NCI-H1105 (cell line): ENCODE data around the gene HS6ST3.
"Not testable (repeated sequence)": the region's sequence is repeated elsewhere in the genome, so short reads cannot be mapped to it uniquely, and the experiment has no call there.

ENCODE experiments used
- DNase-seq: peaks from one replicate; lab custom pipeline; 2025; lab: John Stamatoyannopoulos, UW

Gene HS6ST3

DNA sequence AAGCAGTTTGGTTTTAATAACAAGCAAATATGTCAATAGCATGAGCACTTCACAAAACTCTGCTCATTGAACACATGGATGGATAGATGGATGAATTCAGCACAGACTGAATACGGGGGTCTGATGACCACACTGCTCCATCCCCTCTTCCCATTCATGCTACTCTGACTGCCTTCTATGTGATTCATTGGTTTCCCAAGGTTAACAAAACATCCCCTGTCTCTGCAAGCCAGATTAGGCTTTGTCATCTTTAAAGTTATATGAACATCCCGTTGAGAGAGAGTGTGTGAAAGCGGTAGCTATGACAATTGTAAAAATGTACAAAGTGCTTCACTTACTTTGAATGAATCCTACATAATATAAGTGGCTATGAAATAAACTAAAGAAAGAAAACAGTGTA lies 651.9 kb downstream of the HS6ST3 start:
- no peak for DNase-seq

DNA sequence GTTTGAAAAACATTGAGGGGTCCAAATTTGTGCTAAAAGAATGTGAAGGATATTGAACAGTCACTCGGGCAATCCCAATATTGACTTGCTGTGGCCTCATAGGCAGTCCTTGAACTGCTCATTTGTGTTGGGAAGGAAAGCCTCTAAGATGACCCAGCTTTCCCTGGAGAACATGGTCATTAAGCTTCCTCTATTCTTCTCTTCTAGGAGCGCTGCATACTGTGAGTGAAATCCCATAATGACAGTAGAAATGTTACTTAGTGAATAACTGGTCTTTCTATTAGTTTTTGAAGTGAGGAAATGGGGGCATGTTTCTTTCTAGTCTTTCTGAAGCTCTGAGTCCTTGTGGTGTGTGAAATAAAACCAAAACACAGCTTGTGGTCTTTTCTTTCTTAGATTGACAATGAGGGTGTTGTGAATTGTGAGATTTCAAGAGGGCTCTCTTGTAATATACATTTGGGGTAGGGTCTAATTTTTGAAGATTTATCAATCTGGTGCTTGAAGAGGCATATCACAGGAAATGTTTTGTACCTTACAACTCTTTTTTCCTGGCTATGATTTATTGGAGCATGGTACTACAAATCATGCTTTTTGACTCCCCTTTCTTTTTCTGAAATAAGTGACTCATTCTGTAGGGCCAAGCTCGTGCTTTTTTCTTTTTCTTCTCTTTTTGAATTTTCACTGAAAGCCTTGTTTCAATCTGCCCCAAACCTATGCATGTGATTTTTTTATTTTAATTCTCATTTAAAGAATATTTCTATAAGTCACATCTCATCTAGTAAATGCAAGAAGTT lies 653.6 kb downstream of the HS6ST3 start:
- DNase-seq = no peak

DNA sequence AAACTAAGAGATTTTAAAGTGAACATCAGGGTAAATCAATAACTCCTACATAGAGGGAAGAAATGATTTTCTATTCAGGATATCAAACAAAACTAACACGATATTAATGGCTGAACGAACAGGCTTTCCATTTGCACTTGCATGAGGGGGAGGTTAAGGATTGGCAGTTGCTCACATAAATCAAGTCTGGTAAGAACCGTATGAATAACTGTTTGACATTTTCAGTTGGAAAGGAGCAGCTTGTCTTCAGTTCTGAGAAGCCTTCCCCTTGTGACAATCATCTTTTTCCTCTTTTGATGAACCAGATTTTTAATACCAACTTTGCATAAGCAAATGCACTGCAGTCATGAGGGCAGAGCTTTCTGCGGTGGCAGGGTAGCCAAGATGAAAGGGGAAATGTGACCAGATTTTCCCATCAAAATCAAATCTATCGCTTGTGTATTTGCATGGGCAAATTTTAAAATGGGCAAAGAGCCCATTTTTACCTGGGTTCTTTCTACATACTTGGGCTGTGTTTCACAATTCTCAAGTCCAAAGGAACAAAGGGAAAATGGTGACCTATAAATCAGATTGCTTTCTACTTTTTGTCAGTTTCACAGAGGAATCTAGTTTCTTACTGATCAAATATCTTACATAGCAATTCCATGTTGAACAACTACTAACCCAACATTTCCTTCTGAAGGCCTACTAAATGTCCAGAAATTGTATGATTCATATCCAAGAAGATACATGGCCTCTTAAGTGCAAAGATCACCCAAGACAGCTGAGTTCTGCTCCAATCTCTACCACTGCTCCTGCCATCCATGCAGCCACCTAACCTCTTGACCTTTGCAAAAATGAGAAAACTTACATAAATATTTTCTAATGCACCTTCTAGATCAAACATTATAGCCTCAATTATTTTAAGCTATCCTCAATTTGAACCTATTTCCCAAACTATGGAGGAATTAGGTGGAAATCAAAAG lies 654.7 kb downstream of the HS6ST3 start:
- no peak for DNase-seq

- no peak for DNase-seq
These were observed 657.0 kb downstream of the HS6ST3 start for GRCh38 chr13:96746886-96747285.

DNA sequence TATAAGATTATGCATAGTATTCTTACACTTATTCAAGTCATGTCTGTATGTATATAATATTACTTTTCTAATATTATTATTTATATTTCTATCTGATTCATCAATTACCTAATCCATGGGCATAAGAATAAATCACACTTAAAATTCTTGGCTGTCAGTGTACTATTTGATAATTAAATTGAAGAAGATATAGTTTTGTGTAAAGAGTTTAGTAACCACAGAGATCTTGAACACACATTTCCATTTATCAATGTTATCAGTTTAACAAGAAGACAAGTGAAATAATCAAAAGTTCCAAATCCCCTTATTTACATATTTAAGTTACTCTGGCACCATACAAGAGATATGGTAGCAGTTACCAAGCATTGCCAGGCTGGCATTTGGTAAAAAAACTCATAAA lies 659.9 kb downstream of the HS6ST3 start:
- DNase-seq = no peak

DNA sequence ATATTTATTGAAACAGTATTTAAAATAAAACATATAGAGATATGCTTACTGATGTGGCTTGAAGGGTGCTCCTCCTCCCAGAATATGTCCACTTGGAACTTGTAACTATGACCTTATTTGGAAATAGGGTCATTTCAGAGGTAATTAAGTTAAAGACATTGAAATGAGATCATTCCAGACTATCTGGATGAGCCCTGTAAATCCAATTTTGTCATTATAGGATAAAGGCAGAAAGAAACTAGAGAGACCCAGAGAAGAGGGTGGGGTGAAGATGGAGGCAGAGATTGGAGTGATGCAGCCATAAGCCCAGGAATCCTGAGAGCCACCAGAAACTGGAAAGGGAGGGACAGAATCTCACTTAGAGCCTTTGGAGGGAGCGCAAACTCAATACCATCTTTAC lies 661.2 kb downstream of the HS6ST3 start:
- no peak for DNase-seq

GRCh38 chr13:96762876-96763275 lies 673.0 kb downstream of the HS6ST3 start:
- no peak for DNase-seq

- DNase-seq = no peak
These were observed 676.4 kb downstream of the HS6ST3 start for GRCh38 chr13:96766306-96766705.

GRCh38 chr13:96768524-96768923 lies 678.6 kb downstream of the HS6ST3 start:
- DNase-seq = no peak

DNA sequence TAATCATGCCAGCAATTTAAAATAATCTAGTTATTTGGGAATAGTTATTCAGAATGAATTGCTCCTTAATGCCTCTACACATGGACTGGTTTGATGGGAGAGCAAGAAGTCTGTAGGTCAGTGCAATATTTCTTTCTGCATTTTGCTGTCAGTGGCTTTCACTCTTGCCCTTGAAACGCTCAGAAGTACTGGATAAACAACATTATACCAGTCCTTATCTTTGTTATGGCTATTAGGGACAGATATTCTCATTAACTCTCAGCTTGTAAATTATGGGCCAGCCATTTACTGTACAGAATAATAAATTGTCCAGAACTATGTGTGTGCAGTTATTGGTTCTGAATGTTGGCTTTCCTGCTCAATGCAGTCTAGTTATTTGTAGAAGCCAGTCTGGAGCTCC lies 680.0 kb downstream of the HS6ST3 start:
- DNase-seq = no peak

DNA sequence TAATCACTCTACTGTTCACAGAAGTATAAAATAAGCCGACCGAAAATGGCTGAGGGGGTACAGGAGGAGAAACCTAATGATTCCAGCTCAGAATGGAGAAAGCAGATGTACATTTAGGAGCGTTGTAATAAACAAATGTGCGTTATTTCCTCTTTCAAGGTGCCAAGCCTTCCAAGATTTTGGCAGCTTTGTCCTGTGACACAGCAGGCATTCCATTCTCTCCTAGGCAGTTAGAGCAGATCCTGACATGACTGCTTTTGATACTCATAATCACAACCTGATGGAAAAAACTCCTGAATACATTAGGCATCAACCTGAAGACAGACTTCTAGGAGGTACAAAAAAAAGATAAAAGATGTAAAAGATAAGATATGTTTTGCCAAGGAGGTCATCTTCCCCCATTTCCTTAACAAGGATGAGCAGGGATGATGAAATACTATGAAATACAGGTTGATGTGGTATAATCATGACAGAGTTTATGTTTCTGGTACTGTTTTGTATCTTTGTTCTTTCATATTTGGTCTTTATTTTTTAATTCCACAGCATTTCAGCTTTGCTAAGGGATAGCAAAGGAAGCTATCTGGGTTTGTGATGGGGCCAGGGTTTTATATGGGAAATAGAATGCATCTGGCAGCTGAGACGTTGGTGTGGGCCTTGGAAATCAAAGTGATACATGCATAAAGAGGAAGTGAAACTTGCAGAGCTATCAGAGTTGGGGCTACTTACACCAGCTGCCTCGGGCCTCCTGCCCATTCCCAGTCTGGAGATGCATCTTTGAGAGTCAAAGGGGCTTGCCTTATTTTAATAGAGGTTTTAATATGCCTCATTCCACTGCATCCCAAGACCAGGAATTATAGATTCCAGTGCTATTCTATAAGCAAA lies 681.8 kb downstream of the HS6ST3 start:
- no peak for DNase-seq

DNA sequence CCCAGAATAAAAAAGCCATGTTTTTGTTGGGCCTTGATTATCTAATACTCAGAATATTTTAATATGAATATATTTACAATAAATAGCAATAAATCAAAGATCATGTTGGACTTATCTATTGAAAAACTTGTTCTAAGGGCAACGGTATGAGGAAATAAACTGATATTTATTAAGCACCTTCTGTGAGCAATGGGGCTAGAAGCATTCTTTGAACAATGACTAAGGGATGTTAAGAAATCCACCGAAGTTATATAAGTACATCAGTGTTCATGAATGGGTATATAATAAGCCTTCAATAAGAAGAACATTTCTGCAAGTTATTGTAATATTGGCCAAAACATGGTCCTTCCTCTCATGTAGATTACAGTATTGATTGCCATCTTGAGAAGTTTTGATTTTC lies 682.5 kb downstream of the HS6ST3 start:
- no peak for DNase-seq

DNA sequence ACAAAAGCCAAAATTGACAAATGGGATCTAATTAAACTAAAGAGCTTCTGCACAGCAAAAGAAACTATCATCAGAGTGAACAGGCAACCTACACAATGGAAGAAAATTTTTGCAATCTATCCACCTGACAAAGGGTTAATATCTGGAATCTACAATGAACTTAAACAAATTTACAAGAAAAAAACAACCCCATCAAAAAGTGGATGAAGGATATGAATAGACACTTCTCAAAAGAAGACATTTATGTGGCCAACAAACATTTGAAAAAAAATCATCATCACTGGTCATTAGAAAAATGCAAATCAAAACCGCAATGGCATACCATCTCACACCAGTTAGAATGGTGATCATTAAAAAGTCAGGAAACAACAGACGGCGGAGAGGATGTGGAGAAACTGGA lies 688.4 kb downstream of the HS6ST3 start:
- not testable (repeated sequence) for DNase-seq

- no peak for DNase-seq
These were observed 689.8 kb downstream of the HS6ST3 start for GRCh38 chr13:96779691-96780090.

DNA sequence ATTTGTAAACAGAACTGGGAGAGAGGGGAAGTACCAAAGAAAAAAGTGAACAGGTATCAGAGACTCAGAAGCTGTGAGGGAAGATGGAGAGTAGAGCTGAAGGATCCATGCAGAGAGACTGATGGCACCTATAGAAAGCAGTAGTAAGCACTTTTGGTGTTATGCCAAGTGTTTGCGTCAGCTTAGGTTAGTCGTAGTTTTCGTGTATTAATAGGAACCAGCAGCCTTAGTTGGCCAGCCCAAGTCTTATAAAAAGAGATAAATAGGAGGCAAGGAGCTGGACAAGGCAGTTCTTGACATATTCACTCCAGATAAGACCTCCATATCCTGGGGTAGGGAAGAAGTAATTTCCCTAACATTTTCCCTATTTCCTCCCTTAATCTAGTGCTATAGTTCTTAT lies 690.2 kb downstream of the HS6ST3 start:
- no peak for DNase-seq

DNA sequence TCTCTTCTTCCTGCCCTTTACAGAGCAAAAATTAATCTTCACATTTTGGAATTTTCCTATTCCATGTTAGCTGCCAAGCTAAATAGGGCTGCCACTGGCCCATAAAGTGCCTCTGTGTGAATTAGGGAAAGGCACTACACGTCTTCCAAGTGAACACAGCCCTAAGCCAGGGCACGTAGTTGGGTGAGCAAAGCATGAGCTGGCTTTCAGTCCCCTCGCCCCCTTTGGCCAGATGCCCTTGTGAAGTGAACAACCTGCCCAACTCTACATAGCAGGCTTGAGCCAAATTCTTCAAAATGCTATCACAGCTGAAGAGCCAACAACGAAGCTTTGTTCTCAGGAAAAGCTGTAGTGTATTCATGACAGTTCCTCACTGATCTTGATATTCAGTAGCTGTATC lies 691.2 kb downstream of the HS6ST3 start:
- no peak for DNase-seq

- no peak for DNase-seq
These were observed 692.3 kb downstream of the HS6ST3 start for GRCh38 chr13:96782186-96782585.

GRCh38 chr13:96783057-96783456 lies 693.1 kb downstream of the HS6ST3 start:
- DNase-seq = no peak

GRCh38 chr13:96783511-96783910 lies 693.6 kb downstream of the HS6ST3 start:
- no peak for DNase-seq

DNA sequence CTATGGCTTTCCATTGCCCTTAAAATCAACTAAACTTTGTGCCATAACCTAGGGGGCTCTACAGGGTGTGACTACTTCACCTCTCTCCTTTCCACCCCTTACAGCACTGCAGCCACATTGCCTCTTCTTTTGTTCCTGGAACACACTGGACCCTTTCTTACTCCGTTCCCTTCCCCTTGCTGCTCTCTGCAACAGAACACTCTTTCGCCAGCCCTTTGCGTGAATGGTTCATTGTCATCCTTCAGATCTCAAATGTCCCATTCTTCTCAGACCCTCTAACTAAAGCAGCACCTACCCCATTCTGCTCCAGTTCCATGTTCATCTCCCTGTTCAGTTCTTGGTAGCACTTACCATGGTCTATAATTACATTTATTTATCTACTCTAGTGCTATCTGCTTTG lies 696.1 kb downstream of the HS6ST3 start:
- DNase-seq = no peak

DNA sequence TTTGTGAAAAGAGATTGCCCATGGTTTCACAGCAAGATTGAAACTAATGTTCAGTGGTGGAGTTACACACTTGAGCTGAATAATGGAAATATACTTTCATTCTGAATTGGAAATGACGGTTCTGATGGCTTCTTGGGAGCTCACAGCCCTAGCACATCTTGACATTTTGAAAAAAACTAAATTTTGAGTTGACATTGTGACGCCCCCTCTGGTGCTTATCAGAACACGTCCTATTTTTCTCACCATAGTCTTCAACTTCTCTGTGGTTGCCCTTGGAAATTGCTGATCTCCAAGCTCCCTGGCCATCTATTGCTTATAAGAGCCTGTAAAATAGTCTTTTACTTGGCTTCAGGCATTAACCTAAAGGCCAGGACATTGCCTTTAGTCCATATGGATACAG lies 702.3 kb downstream of the HS6ST3 start:
- no peak for DNase-seq

GRCh38 chr13:96792736-96793403 lies 703.0 kb downstream of the HS6ST3 start:
- DNase-seq = no peak
